GM12874 (cell line): ENCODE measurements around the gene PRSS56.

Experiments
- TF ChIP-seq, protein P1 (sequence below): IDR thresholded peaks from 2 replicates; pipeline ENCODE4 v1.5.1; 2011; ENCODE audit warnings: low read depth, mild to moderate bottlenecking, control low read depth, low read length, moderate library complexity; ENCODE audit not compliant: insufficient read depth

PRSS56 gene

DNA sequence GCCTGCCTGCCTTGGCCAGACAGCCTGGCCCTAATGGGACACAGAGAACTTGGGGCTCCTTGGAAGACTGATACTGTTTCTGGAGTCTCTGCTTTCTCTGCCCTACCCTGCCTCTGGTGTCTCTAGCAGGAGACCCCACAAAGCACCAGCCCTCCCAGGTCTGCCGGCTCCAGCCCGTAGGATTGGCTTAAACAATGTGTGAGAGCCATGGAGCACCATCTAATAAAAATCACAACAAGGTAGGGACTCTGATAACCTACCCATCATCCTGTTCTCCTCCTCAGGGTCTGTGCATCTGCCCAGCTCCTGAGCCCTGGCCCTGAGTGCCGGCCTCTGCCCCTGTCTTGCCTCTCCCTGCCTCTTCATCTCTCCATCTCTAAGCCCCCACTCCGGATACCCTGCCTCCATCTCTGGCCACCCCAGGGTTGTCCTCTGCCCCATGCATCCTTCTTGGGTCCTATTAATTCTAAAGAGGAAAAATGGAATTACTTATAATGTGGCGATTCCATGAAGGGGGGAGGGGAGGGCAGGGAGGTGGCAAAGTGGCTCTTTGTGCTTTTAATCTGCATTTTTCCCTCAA lies 31.4 kb upstream of the PRSS56 start:
- TF ChIP-seq, protein P1, sequence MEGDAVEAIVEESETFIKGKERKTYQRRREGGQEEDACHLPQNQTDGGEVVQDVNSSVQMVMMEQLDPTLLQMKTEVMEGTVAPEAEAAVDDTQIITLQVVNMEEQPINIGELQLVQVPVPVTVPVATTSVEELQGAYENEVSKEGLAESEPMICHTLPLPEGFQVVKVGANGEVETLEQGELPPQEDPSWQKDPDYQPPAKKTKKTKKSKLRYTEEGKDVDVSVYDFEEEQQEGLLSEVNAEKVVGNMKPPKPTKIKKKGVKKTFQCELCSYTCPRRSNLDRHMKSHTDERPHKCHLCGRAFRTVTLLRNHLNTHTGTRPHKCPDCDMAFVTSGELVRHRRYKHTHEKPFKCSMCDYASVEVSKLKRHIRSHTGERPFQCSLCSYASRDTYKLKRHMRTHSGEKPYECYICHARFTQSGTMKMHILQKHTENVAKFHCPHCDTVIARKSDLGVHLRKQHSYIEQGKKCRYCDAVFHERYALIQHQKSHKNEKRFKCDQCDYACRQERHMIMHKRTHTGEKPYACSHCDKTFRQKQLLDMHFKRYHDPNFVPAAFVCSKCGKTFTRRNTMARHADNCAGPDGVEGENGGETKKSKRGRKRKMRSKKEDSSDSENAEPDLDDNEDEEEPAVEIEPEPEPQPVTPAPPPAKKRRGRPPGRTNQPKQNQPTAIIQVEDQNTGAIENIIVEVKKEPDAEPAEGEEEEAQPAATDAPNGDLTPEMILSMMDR = no peak

- TF ChIP-seq, protein P1 = no peak
Measured at GRCh38 chr2:232489516-232490220, 30.5 kb upstream of the PRSS56 start.

DNA sequence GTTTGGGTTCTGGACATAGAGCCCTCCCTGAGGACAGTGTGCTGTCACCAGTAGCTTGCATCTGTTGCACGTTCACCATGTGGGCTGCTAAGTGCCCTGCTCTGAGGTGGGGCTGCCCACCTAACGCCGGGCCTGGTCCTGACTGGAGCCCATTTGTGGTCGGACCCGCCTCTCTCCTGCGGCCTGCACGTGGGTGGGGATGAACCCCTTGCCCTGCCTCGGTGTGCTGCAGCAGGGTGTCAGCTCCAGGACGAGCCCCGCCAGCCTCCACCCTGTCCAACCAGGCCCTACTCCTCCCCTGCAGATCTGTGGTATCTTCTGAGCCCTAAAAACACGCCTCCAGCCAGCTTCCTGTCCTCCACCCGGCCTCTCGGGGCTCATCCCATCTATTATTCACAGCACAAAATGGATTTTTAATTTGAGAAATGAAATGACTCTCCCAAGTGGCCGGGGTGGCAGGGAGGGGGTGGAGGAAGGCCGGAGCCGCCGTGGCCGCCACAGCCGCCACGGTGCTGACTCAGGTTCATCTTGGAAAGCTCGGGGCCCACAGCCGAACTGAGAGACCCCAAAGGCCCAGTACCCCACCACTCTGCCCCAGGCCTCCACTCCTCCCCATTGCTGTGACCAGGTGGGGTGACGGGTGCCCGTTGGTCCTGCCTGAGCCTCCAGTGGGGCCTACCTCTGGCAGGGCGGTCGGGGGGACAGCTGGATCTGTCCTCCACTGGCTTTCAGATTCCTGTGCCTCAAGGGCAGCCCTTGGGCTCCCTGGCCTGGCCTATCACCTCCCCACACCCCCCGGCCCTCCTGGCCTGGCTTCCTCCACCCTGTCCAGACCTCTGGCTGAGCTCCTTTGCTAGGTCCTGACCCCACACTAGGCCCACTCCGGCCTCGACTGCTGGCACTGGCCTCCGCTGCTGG lies 29.7 kb upstream of the PRSS56 start:
- TF ChIP-seq, protein P1 = no peak

GRCh38 chr2:232491139-232491780 lies 28.9 kb upstream of the PRSS56 start:
- TF ChIP-seq, protein P1 = no peak

GRCh38 chr2:232492236-232492848 lies 27.8 kb upstream of the PRSS56 start:
- TF ChIP-seq, protein P1 = no peak

DNA sequence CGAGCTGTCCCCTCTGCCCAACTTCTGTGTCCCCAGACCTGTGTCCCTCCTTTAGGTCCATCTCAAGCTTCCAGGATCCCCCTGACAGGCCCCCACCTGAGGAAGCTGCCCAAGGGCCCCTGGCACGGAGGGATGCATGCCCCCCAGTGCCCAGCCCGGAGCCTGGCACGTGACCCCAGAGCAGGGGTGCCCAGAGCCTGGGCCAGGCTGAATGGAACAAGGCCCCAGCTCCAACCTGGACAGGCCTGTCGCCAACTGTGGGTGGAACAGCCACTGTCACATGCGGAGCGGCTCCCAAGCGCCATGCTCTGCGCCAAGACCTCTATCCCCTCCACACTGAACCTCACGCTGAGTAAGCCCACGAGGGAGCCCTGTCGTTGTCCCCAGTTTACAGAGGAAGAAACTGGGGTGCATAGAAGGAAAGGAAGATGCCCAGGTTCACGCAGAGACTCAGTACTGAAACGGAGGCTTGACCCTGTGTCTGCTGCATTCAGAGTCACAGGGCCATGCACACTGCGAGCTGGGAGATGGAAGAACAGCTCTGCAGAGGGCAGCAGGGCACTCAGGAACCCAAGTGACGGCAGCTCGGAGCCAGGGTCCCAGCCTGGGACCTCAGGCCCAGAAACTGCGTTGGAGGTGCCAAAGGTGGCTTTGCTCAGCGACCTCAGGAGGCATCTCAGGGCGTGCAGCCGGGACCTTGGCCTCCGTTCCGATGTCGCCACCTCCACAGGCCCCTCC lies 27.1 kb upstream of the PRSS56 start:
- TF ChIP-seq, protein P1 = no peak
